HL-60 (cell line): Measurements from ENCODE around the gene XPC.

Source experiments
- DNase-seq, 2 experiments: peaks; one replicate each; pipeline ENCODE4 v3.0.0-alpha.2; 2010 to 2020; ENCODE audit warnings: low read depth in 1 of 2, low spot score in 1 of 2
- H3K27ac ChIP-seq: fragments of 250-450 bp; sonication (Bioruptor Pico); replicated peaks from 2 replicates; pipeline ENCODE4 v1.5.1; 2020; ENCODE audit warnings: mild to moderate bottlenecking, moderate library complexity
- H3K27me3 ChIP-seq: fragments of 250-450 bp; sonication (Bioruptor Pico); 2 replicates; pipeline ENCODE4 v1.5.1; 2021; ENCODE audit warnings: mild to moderate bottlenecking, moderate library complexity; ENCODE audit not compliant: insufficient read depth, poor library complexity, severe bottlenecking
- H3K4me3 ChIP-seq: replicated peaks from 2 replicates; pipeline ENCODE4 v1.5.1; 2011; ENCODE audit warnings: mild to moderate bottlenecking, control low read depth, low read length; ENCODE audit not compliant: insufficient read depth
- CTCF ChIP-seq: IDR thresholded peaks from one replicate; pipeline ENCODE4 v1.5.1; 2011; ENCODE audit warnings: low read length, control low read depth, inconsistent platforms; ENCODE audit not compliant: insufficient read depth
- GABPA ChIP-seq: IDR thresholded peaks from 2 replicates; pipeline ENCODE4 v1.6.1; 2012; ENCODE audit warnings: low read depth
- POLR2AphosphoS5 ChIP-seq: IDR thresholded peaks from 2 replicates; pipeline ENCODE4 v1.6.1; 2012; ENCODE audit warnings: low read depth
- SPI1 ChIP-seq: IDR thresholded peaks from 2 replicates; pipeline ENCODE4 v1.6.1; 2012; ENCODE audit warnings: low read depth, mild to moderate bottlenecking, borderline replicate concordance
- TF ChIP-seq, protein P1 (sequence below): IDR thresholded peaks from 2 replicates; pipeline ENCODE4 v1.6.1; 2012; ENCODE audit warnings: low read depth; ENCODE audit not compliant: insufficient replicate concordance

The XPC gene

GRCh38 chr3:14119651-14120050 is 58.8 kb downstream of the XPC start:
- Histone ChIP-seq H3K27ac (no peak overlapping the region), H3K4me3 (no peak overlapping the region), H3K27me3 (no peaks in the 10 kb centered on the region)
- TF ChIP-seq GABPA (no peak), CTCF (no peak), SPI1 (no peak), POLR2AphosphoS5 (no peak)
- TF ChIP-seq, protein P1, sequence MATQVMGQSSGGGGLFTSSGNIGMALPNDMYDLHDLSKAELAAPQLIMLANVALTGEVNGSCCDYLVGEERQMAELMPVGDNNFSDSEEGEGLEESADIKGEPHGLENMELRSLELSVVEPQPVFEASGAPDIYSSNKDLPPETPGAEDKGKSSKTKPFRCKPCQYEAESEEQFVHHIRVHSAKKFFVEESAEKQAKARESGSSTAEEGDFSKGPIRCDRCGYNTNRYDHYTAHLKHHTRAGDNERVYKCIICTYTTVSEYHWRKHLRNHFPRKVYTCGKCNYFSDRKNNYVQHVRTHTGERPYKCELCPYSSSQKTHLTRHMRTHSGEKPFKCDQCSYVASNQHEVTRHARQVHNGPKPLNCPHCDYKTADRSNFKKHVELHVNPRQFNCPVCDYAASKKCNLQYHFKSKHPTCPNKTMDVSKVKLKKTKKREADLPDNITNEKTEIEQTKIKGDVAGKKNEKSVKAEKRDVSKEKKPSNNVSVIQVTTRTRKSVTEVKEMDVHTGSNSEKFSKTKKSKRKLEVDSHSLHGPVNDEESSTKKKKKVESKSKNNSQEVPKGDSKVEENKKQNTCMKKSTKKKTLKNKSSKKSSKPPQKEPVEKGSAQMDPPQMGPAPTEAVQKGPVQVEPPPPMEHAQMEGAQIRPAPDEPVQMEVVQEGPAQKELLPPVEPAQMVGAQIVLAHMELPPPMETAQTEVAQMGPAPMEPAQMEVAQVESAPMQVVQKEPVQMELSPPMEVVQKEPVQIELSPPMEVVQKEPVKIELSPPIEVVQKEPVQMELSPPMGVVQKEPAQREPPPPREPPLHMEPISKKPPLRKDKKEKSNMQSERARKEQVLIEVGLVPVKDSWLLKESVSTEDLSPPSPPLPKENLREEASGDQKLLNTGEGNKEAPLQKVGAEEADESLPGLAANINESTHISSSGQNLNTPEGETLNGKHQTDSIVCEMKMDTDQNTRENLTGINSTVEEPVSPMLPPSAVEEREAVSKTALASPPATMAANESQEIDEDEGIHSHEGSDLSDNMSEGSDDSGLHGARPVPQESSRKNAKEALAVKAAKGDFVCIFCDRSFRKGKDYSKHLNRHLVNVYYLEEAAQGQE: no peak
- no peak for DNase-seq

GRCh38 chr3:14118400-14119381 is 59.7 kb downstream of the XPC start:
- Histone ChIP-seq H3K4me3 (no peak overlapping the region), H3K27ac (no peak overlapping the region), H3K27me3 (no peaks in the 10 kb centered on the region)
- DNase-seq: no peak
- TF ChIP-seq GABPA (no peak), SPI1 (no peak), CTCF (no peak), POLR2AphosphoS5 (no peak)
- TF ChIP-seq, protein P1: no peak

GRCh38 chr3:14117468-14118399 is 60.7 kb downstream of the XPC start:
- no peak for TF ChIP-seq SPI1
- no peak for TF ChIP-seq GABPA
- TF ChIP-seq POLR2AphosphoS5: no peak
- TF ChIP-seq, protein P1: no peak
- TF ChIP-seq CTCF: no peak
- H3K27me3 ChIP-seq: no peaks in the 10 kb centered on the region
- H3K27ac ChIP-seq: no peak overlapping the region
- H3K4me3 ChIP-seq: no peak overlapping the region
- no peak for DNase-seq
